ENCODE results near the gene LIPC.
"Not testable (repeated sequence)": the region's sequence is repeated elsewhere in the genome, so short reads cannot be mapped to it uniquely, and the experiment has no call there.

The LIPC gene

GRCh38 chr15:58590236-58590635 is 158.4 kb downstream of the LIPC start:
- no peak for DNase-seq

- DNase-seq: no peak
These were observed 159.1 kb downstream of the LIPC start for GRCh38 chr15:58590926-58591325.

- DNase-seq: no peak
These were observed 162.1 kb downstream of the LIPC start for GRCh38 chr15:58593870-58594269.

- no peak for DNase-seq
These were observed 163.1 kb downstream of the LIPC start for GRCh38 chr15:58594898-58595297.

- no peak for DNase-seq
These were observed 163.9 kb downstream of the LIPC start for GRCh38 chr15:58595516-58596263.

- DNase-seq: no peak
These were observed 166.4 kb downstream of the LIPC start for GRCh38 chr15:58597943-58598828.

- no peak for DNase-seq
These were observed 167.0 kb downstream of the LIPC start for GRCh38 chr15:58598829-58599210.

- DNase-seq: no peak
These were observed 171.0 kb downstream of the LIPC start for GRCh38 chr15:58602823-58603222.

- not testable (repeated sequence) for DNase-seq
These were observed 172.1 kb downstream of the LIPC start for GRCh38 chr15:58603927-58604326.

- no peak for DNase-seq
These were observed 172.7 kb downstream of the LIPC start for GRCh38 chr15:58604455-58604923.

- no peak for DNase-seq
These were observed 174.2 kb downstream of the LIPC start for GRCh38 chr15:58605931-58606530.

- DNase-seq: no peak
These were observed 174.8 kb downstream of the LIPC start for GRCh38 chr15:58606577-58607080.

GRCh38 chr15:58608129-58608590 is 176.4 kb downstream of the LIPC start:
- no peak for DNase-seq

- DNase-seq: no peak
These were observed 176.9 kb downstream of the LIPC start for GRCh38 chr15:58608711-58609110.

GRCh38 chr15:58611731-58612676 is 180.2 kb downstream of the LIPC start:
- no peak for DNase-seq

- no peak for DNase-seq
These were observed 184.4 kb downstream of the LIPC start for GRCh38 chr15:58616171-58616570.

All from effector CD8-positive, alpha-beta T cell (primary cell).